Measurements from ENCODE around the gene NUAK1.

Gene NUAK1

DNA sequence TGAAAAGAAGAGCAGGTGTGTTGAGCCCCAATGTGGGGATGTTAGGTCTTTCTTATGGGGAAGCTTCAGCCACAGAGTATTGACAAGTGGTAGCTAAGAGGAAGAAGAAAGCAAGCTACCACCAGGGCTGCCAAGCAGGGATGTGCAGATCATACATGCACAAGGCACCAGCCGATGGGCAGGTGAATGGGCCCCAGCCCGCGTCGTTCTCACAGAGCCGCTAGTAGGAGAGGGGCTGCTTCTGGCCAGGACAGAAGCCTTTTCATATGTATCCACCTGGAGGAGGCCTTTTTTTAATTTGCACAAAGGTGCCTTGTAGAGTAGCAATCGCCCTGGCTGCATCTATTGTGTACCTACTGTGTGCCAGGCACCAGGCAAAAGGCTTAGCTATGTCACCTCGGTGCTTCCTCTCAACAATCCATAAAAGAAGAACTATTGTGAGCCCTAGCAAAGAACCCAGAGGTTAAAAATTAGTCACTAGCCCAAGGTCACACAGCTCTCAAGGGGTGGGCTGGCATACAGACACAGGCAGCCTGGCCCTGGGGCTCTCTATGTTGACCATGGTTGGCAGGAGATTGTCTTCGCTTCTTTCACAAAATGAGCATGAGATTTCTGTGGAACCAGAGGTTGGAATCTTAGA lies 8.2 kb downstream of the NUAK1 start:
- no peak for DNase-seq (ENCODE audit: low read depth)

DNA sequence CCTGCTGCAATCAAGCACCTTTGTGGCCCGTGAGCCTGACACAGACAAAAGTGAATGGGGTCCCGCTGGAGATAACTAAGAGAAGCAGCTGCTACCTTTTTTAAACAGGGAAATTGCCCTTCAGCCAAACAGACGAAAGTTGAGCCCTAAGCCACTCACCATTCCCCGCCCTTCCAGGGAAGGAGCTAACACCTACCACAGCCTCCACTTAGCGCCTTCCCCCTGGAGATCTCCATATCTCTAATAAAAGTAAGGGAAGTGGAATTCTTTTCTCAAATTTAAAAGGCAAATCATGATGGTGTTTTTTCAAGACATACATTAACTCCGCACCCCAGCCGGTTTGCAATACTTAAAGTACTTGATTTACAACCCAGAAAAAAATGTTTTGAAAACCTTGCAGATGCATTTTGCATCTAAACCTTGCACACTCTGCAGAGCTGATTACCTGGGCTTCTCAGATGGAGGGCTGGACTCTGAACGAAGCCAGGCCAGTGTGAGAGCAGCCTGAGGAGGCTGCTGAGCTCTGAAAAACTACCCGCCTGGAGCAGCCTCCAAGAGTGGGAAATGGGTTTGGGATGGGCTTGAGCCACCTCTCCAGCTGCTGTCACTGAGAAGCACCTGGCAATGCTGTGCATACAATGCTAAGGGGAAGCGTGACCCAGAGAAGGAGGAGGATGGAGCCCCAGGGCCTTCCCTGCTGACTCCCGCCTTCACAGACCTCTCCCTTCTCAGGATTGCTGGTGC lies 10.0 kb downstream of the NUAK1 start:
- DNase-seq (ENCODE audit: low read depth) = no peak

DNA sequence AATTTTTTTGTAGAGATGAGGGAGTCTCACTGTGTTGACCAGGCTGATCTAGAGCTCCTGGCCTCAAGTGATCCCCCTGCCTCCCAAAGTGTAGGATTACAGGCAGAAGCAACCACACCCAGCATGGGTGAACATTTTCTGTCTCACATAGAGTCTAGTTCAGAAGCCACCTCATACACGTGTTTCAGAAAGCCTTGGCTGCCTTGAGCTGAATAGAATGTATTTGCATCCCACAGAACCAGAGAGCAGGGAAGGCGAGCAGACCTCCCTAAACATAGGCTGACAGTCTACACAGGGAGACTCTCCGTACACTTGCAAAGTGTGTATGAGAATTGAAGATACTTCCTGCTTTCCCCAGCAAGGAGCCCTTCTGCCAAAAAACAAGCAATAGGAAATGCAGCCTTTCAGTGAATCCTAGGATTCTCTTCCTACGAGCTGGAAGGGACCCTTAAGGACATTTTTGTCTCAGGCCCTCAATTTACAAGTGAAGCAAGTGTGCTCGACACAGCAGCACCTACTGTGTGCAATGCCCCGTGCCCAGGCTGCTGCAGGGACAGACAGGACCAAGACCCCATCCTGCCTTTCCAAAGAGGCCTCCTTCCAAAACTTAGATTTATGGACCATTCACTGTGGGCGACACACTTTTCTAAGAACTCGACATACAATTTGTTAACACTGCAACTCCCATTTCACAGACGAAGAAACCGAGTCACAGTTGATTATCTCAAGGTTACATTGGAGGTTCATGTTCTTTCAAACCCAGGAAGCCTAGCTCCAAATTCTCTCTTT lies 11.2 kb downstream of the NUAK1 start:
- DNase-seq (ENCODE audit: low read depth) = no peak

DNA sequence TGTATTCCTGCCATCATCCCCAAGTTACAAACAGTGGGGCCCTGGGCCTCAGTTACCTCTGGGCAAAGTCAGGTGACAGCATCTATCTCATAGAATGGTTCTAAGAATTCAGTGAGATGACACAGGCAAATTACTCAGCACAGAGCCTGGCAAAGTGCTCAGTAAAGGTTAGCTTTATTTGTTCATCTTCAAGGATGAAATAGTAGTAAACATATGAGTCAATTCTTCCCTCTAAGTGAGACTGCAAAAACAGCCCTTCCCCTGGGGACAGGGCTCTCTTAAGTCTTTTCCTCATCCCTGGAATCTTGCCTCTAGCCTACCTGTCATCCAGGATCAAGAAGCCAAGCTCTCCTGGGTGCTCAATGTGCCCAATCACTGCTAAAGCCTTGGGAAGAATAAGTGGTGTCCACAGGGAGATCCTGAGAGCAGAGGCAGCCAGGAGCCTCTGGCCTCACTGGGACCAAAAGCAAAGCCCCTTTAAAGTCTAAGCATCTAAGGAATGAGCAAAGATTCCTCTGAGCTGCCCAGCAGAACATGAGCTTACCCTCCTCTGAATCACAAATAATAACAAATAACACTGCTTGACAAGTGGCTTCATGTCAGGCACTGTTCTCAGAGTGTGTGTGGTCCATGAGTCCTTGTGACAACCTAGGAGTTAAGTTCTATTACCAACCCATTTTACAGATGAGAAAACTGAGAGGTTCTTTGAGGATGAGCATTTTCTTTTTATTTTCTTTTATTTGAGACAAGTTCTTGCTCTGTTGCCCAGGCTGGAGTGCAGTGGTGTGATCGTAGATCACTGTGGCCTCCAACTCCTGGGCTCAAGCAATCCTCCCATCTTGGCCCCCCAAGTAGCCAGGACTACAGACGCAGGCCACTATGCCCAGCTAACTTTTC lies 12.1 kb downstream of the NUAK1 start:
- DNase-seq (ENCODE audit: low read depth) = no peak

DNA sequence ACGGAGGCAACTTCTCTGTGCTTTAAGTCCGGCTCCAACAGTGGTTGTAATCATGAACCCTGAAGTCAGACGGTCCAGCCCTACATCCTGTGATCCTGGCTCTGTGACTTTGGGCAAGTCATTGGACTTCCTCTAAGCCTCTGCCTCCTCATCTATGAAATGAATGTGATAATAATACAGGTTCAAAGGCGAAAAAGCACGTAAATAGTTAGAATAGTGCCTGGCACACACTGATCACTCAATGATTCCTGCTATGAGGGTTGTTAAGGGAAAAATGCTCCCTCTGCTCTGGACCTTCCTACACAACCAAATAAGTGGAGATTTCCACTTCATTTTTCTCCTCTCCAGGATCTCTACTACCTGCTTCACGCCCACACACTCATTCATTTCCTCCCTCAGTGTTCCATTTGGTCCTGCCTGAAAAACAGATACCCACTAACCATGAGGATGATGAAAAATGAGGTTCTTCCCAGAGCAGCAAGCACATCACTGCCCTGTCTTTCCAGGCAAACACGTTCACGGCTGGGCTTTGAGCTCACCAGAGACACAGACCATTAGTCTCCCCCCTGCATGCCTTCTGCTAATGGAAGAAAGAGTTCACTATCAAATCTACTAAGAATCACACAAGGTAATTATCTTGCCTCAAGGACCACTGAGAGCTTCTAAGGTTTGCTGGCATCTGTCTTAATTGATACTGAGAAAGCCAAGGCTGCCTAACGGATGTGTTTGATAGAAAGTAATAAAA lies 13.2 kb downstream of the NUAK1 start:
- DNase-seq (ENCODE audit: low read depth) = no peak

DNA sequence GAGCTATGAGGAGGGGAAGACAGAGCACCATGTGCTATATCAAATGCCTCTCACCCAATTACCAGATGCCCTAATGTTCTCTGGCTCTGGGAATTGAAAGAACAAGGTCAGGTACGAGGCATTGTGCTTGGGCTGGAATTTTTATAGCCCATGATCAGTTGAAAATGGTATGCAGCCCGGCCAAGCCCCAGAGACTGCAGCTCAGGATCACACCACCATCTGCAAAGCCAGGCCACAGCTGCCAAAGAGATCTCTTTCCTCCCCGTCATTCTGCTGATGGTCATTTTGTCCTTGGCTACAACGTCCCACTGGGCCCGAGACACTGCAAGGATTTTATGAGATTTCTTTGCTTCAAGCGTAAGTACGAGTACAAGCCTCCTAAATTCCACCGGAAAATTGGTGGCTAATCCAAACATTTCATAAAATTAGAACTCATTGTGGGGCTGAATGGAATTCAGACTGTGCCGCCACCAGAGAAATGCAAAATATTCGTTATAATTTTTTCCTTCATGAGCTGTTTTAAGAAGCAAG lies 15.1 kb downstream of the NUAK1 start:
- no peak for DNase-seq (ENCODE audit: low read depth)

DNA sequence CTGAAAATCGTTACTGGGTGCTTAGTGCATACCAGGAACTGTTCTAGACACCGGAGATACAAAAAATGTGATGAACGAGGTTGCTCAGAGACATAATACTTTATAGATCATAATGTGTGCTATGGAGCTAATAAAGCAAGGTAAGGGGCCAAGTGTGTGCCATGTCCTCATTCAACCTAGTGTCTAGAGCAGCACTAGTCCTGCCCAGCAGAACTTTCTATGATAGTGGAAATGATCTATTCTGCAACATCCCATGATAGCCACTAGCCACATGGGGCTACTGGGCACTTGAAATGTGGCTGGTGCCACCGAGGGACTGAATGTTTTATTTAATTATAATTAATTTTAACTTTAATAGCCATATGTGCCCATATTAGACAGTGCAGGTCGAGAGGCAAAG lies 15.6 kb downstream of the NUAK1 start:
- DNase-seq (ENCODE audit: low read depth) = no peak

DNA sequence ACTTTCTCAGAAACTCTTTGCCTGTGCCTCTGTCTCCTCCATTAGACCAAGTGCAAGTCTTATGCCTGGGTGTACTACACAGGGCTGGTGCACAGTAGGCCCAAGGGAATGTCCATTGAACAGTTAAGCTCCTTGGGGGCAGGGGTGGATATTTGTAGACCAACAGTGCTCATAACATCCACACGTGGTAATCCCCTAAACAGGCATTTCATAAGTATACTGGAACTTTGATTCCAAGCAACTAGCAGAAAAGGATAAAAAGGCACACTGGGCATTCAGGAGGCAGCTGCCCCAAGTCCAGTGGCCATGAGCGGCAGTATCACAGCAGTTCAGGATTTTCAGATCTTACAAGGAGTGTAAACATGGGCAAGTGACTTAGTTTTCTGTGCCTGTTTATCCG lies 16.8 kb downstream of the NUAK1 start:
- DNase-seq (ENCODE audit: low read depth) = no peak

DNA sequence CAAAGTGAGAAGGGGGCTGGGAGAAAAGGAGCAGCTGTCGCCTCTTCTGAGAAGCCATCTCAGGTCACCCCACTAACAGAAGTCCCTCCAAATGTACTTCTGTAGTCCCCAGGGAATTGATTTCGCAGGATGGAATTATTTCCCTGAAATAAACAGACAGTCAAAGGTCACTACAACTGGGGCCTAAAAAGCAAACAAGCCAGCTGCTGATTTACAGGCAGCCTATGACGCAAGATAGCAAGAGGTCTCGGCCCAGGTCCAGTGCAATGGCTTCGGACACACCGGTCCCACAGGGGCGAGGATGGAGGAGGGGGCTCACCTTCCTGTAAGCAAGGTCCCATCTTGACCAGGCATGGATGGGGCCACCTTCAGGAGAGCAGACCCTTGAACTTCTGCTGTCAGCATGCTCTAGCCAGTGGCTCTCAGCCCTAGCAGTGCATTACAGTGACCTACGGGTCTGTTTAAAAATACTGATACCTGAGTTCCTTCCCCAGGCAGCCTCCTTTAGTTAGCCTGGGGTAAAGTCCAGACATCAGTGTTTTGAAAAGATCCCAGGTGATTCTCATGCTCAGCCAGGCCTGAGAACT lies 18.1 kb downstream of the NUAK1 start:
- no peak for DNase-seq (ENCODE audit: low read depth)

DNA sequence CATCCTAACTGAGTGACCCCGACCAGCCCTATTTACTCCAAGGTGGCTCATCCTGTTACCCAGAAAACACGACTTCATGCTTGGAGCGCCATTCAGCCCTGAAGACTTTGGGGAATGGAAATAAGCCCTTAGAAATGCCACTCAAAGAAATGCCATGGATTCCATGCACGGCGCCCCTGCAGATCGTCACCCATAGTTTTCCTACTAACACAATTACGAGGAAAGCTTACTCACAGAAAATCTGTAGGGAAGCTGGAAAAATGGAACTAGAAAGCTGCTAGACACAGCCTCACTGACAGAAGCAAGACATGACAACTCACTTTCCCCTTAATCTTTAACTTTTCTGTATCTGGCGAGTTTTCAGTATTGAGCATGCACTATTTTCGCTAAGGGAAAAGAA lies 19.5 kb downstream of the NUAK1 start:
- DNase-seq (ENCODE audit: low read depth) = no peak

DNA sequence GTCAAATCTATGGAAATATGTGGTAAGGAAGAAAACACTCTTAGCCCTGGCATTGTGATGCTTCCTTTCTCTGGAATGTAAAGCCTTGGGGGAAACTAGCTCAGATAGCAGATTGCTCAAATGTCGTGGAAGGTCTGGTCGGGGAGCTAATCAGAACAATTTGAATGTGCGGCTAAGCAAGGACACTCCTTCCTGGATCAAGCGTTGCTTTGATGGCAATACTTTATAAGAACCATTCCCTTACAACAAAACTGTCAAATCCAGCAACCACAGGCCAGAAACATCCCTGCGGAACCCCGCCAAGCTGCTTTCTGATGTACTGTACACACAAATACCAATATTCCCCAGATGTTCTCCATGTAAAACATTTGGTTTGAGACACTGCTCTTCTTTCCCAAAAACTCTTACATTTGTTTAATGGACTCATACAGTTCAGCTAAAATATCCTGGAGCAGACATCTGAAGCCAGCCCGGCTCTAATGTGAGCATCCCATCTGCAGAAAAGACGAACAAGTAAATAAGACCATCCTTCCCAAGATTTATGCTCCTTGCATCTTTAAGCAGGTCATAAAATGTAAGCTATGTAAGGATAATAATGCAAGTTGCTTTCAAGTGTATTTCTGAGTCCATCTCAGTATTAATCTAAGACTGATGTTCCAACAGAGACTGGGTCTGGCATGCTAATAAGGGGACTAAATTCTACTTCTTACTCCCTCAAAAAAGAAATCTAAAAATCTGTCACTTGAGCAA lies 20.2 kb downstream of the NUAK1 start:
- no peak for DNase-seq (ENCODE audit: low read depth)

DNA sequence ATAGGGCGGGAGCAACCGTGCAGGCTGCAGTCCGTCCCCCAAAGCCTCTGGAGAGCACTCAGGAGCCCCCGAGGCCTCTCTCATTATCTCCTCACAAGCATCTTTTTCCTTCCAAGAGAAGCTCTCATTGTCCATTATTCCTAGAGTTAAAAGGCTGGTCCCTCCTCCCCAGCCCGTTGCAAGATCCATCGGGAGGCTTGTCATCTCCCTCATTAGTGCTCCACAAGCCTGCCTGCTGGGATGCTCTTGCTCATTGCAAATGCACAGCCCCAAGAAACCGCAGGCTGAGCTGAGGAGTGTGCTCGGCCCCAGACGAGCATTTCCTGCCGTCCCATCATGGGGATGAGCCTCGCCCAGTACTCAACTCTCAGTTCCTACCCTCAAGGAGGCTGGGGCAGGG lies 23.3 kb downstream of the NUAK1 start:
- no peak for DNase-seq (ENCODE audit: low read depth)

DNA sequence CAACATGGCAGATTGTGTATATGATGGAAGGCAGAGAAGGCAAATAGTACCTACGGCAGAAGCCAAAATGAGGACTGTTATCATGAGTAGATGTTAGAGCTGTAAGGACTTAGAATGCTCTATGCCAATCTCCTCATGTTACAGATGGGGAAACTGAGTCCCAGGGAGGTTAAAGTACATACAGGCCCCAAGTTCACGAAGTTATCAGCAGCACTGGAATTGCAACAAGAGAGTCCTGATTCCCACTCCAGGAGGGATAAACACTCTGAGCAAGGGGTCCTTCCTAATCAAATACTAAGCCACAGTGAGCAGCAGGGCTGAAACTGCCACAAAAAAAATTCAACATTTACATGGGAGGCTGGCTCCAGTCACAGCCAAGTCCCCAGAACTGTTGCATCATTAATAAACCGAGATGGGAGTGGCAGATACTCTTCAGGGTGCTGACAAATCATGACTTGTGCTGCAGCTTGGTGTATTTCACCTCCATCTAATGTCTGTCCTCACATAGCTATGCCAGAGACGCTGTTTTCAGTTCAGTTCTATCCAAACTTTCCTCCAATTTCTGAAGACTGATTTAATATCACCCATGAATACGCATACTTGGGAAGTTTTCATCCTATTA lies 24.2 kb downstream of the NUAK1 start:
- no peak for DNase-seq (ENCODE audit: low read depth)

DNA sequence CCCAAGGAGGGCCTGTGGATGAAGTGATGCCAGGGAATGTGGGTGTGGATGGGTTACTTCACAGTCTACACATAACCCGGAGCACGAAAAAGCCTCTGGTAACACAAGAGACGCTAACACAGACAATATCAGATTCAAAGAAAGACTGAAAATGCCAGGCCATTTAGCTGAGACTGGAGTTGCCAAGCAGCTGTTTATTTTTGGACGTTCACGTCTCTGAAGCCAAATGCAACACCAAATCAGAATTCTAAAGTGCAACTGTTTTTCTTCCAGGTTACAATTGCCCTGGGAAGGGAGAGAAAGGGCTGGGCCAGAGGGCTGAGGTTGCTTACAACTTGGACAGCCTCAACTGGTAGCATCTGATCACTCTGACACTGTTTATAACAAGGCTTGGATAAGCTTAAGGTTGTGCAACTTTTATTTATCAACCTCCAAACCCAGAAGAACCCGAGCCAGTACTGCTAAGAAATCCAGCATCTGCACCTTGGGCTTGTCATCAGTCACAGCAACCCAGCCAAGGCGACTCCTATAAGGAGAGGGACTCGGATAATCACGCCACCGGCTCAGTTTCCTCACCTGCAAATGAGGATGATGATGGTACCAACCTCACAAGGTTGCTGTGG lies 24.8 kb downstream of the NUAK1 start:
- DNase-seq (ENCODE audit: low read depth) = no peak

DNA sequence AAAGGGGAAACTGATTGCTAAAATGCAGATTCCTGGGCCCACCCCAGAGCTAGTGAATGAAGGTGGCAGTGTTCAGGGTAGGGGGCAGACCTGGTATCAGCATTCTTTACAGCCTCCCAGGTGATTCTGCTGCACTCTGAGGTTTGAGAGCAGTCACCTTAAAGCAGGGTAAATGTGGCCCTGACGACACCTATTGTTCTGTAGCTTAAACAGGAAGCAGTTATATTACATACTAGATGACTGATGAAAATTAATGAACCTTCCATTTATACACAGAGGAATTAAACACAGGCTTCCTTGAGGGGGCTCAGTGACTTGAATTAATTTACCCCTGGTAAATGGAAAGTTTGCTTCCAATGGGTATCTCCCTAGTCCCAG lies 25.3 kb downstream of the NUAK1 start:
- DNase-seq (ENCODE audit: low read depth) = no peak

DNA sequence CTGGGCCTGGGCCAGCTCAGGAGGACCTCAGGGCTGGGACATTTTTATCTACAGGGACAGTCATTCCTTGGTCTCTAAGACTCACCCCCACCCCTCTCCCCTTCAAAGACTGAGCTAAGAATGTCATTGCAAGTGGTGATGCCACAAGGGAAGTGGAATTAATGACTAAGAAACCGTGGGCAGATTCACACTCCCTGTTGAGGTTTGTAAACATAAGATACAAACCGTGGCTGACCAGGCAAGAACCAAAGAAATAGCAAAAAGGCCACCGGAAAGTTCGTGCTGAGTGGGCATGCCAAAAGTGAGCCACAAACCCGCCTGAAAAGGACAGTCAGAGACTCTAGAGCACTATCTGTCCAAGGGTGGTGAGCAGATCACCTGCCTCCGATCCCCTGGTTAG lies 25.7 kb downstream of the NUAK1 start:
- no peak for DNase-seq (ENCODE audit: low read depth)

DNA sequence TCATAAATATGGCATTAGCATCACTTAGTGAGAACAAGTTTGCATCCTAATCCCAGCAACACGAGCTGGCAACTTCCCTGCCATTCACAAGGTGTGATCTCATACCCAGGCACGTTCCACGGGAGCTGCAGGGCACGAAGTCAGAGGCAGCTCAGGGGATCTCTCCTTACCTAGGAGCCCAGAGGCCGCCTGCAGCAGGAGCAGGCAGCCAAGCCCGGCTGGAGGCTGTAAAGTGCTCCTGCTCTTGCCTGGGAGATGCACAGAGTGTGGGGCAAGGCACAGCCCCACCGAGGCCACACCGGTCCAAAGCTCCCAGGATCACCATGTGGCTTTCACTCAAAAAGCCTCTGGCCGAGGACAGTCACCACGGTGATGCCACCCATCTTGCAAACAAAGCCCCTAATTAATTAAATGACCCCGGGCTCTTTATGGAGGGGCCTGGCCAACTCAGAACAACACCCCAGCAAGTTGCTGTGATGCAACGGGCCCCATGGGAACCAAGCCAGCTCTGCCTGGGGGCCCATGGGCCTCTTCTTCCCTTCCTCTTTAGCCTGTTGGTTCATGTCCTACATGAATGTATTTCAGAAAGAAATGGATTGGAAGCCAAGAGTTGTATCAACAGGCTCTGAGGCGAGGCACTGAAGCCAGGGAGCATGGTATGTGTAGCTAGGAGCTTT lies 26.5 kb downstream of the NUAK1 start:
- DNase-seq (ENCODE audit: low read depth) = no peak

DNA sequence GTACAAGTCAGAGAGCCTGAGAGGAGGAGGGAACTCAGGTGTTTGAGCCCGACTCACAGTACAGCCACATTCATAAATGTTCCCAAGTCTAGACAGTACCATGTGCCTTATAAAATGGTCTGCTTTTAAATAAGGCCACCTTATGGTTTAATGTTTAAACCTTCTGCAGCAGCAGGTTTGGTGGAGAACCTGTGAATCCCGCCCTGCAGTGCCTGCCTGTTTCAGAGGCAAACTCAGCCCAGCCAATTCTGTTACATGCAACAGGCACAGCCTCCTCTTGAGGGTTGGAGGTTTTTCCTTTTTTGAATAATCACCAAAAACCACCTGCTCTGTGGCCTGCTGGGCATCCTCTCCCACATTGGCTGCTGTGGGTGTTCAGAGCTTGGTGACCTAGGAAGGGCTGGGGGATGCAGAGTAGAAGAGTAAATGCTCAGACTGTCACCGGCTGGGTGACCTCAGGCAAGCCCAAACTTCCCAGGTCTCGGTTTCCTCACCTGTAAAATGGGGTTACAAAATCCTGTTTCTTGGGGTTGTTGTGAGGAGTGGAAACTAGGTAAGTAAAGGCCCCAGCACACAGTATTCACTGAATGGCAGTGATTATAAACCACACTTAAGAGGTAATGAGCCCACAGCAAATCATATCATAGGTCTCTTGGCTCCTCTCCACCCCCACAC lies 28.0 kb downstream of the NUAK1 start:
- no peak for DNase-seq (ENCODE audit: low read depth)

Data from activated T-cell treated with anti-CD3 and anti-CD28 coated beads for 1 hour (primary cell).